ENCODE data around the gene SVOP. TPM values are rescaled to one million over a fixed set of nuclear protein-coding genes. Genes with fewer than 3 reads are reported as not detected.
"Not testable (repeated sequence)": the region's sequence is repeated elsewhere in the genome, so short reads cannot be mapped to it uniquely, and the experiment has no call there.

SVOP gene
- total RNA-seq, 1 donor from 2014 or later, result not detected

- Histone ChIP-seq H3K4me1 (ENCODE audit: insufficient read depth, low read length) (no peaks in the 10 kb centered on the region), H2AFZ (ENCODE audit: low read depth, low read length) (no peak overlapping the region), H3K79me2 (ENCODE audit: insufficient read depth, low read length) (no peaks in the 10 kb centered on the region), H3K9me3 (ENCODE audit: insufficient read depth, low read depth, low read length) (no peaks in the 10 kb centered on the region), H3K27me3 (ENCODE audit: insufficient read depth, low read length) (no peaks in the 10 kb centered on the region), H3K36me3 (ENCODE audit: insufficient read depth, low read length) (no peaks in the 10 kb centered on the region), H4K20me1 (ENCODE audit: insufficient read depth, low read length) (no peaks in the 10 kb centered on the region), H3K4me2 (ENCODE audit: low read length) (no peak overlapping the region), H3K9ac (ENCODE audit: low read length) (no peak overlapping the region), H3K27ac (ENCODE audit: low read depth, low read length) (no peak overlapping the region), H3K4me3 (ENCODE audit: insufficient read depth, low read depth, low read length) (no peak overlapping the region)
- TF ChIP-seq CTCF (IDR thresholded peaks at IDR 0.05; ENCODE audit: insufficient read depth, low read depth, low read length) (no peak), EZH2 (IDR thresholded peaks at IDR 0.05; ENCODE audit: insufficient read depth, low read length) (no peak)
- H3K27me3 Mint-ChIP-seq (ENCODE audit: low read depth, unreplicated experiment), result peaks cover 2% of the 10 kb centered on the region
- DNase-seq (ENCODE audit: low read depth) (no peak), FAIRE-seq (no peak)
- no peaks in the 10 kb centered on the region for H3K36me3 Mint-ChIP-seq (ENCODE audit: low read depth, unreplicated experiment)
- no peaks in the 10 kb centered on the region for H3K4me1 Mint-ChIP-seq (ENCODE audit: low read depth, unreplicated experiment)
- no peak overlapping the region for H3K4me3 Mint-ChIP-seq (ENCODE audit: unreplicated experiment)
- no peaks in the 10 kb centered on the region for H3K9me3 Mint-ChIP-seq (ENCODE audit: unreplicated experiment)
- no peak overlapping the region for H3K27ac Mint-ChIP-seq (ENCODE audit: unreplicated experiment)
Observed at GRCh38 chr12:108996320-108996719, 24.5 kb downstream of the SVOP start.

- TF ChIP-seq EZH2 (IDR thresholded peaks at IDR 0.05; ENCODE audit: insufficient read depth, low read length) (no peak), CTCF (IDR thresholded peaks at IDR 0.05; ENCODE audit: insufficient read depth, low read depth, low read length) (no peak)
- H3K36me3 ChIP-seq (ENCODE audit: insufficient read depth, low read length), result no peaks in the 10 kb centered on the region
- no peak for FAIRE-seq
- H3K9me3 ChIP-seq (ENCODE audit: insufficient read depth, low read depth, low read length), result no peaks in the 10 kb centered on the region
- no peaks in the 10 kb centered on the region for H3K79me2 ChIP-seq (ENCODE audit: insufficient read depth, low read length)
- no peak overlapping the region for H3K27ac Mint-ChIP-seq (ENCODE audit: unreplicated experiment)
- H3K27me3 ChIP-seq (ENCODE audit: insufficient read depth, low read length), result no peaks in the 10 kb centered on the region
- H2AFZ ChIP-seq (ENCODE audit: low read depth, low read length), result no peak overlapping the region
- H3K27me3 Mint-ChIP-seq (ENCODE audit: low read depth, unreplicated experiment), result peaks cover 2% of the 10 kb centered on the region
- no peak overlapping the region for H3K27ac ChIP-seq (ENCODE audit: low read depth, low read length)
- H3K9ac ChIP-seq (ENCODE audit: low read length), result no peak overlapping the region
- no peak overlapping the region for H3K4me3 Mint-ChIP-seq (ENCODE audit: unreplicated experiment)
- no peaks in the 10 kb centered on the region for H3K36me3 Mint-ChIP-seq (ENCODE audit: low read depth, unreplicated experiment)
- no peaks in the 10 kb centered on the region for H3K4me1 ChIP-seq (ENCODE audit: insufficient read depth, low read length)
- DNase-seq (ENCODE audit: low read depth), result no peak
- H3K4me3 ChIP-seq (ENCODE audit: insufficient read depth, low read depth, low read length), result no peak overlapping the region
- no peaks in the 10 kb centered on the region for H3K9me3 Mint-ChIP-seq (ENCODE audit: unreplicated experiment)
- no peaks in the 10 kb centered on the region for H3K4me1 Mint-ChIP-seq (ENCODE audit: low read depth, unreplicated experiment)
- no peak overlapping the region for H3K4me2 ChIP-seq (ENCODE audit: low read length)
- H4K20me1 ChIP-seq (ENCODE audit: insufficient read depth, low read length), result no peaks in the 10 kb centered on the region
Observed at GRCh38 chr12:108995370-108995992, 25.4 kb downstream of the SVOP start.

GRCh38 chr12:108990103-108990502 is 30.8 kb downstream of the SVOP start:
- not testable (repeated sequence) for H3K4me3 ChIP-seq (ENCODE audit: insufficient read depth, low read depth, low read length); H3K4me3 Mint-ChIP-seq (ENCODE audit: unreplicated experiment); H3K79me2 ChIP-seq (ENCODE audit: insufficient read depth, low read length); H3K36me3 Mint-ChIP-seq (ENCODE audit: low read depth, unreplicated experiment); FAIRE-seq; H3K4me1 Mint-ChIP-seq (ENCODE audit: low read depth, unreplicated experiment); H3K27me3 ChIP-seq (ENCODE audit: insufficient read depth, low read length); H3K4me2 ChIP-seq (ENCODE audit: low read length); DNase-seq (ENCODE audit: low read depth); H3K27ac Mint-ChIP-seq (ENCODE audit: unreplicated experiment); H3K36me3 ChIP-seq (ENCODE audit: insufficient read depth, low read length); H3K9me3 Mint-ChIP-seq (ENCODE audit: unreplicated experiment); H3K9ac ChIP-seq (ENCODE audit: low read length); H4K20me1 ChIP-seq (ENCODE audit: insufficient read depth, low read length); H3K9me3 ChIP-seq (ENCODE audit: insufficient read depth, low read depth, low read length); H3K4me1 ChIP-seq (ENCODE audit: insufficient read depth, low read length); H2AFZ ChIP-seq (ENCODE audit: low read depth, low read length); H3K27ac ChIP-seq (ENCODE audit: low read depth, low read length)
- H3K27me3 Mint-ChIP-seq (ENCODE audit: low read depth, unreplicated experiment), result peaks cover 17% of the 10 kb centered on the region

Measured in astrocyte (in vitro differentiated cells and primary cell).